ENCODE results near the gene PREX1.

PREX1 gene

DNA sequence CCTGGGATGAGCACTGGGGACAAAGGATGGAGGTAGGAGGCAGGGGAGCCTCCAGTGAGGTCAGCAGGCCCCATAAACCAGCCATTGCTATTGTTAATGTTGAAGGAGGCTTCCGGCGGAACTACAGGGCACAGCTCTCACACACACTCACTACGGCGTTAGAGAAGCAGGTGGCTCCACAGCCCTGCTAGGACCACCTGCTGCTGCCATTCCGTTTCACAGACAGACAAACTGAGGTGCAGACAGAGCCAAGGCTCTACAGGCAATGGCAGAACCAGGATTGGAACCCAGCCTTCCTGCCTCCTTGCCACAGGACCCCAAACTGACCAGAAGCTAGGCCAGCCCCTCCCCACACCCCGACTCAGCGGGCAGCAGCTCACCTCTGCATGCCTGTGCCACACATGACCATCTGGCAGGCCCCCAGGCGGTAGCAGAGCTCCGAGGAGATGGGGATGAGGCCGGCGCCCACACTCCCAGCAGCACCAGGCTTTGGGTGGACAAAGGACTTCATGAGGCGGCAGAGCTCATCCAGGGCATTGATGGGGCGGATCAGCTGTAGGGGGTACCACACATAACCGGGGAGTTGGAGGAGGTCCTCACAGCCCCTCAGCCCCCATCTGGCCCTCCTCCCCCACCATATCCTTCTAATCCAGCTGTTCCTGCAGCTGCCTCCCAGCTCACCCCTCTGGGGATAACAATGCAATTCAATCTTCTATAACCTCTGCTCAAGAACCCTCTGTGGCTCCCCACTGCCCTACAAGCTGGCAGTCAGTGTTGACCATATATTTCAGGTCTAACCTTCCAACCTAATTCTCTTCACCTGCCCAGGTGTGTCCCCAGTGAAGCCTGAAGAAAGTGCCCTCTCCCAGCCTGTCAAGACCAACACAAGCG is 198.5 kb downstream of the PREX1 start:
- DNase-seq = no peak

DNA sequence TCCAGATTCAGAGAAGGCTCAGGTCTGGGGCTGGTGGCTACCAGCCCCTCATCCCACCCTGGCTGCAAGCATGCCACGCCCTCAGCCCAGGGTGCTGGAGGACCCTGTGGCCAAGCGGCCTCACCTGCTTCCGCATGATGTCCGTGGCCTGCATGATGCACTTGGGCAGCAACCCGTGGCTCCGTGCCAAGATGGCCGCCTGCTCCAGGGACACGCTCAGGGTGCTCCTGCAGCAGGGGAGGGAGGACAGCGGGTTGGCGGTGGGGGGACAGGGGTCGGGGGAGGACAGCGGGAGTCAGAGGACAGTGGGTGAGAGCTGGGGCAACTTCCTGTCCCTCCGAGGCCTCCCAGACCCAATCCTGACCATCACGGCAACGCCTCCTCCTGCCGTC is 200.1 kb downstream of the PREX1 start:
- no peak for DNase-seq

GRCh38 chr20:48626938-48627736 is 200.7 kb downstream of the PREX1 start:
- DNase-seq = no peak

GRCh38 chr20:48626226-48626937 is 201.4 kb downstream of the PREX1 start:
- no peak for DNase-seq

DNA sequence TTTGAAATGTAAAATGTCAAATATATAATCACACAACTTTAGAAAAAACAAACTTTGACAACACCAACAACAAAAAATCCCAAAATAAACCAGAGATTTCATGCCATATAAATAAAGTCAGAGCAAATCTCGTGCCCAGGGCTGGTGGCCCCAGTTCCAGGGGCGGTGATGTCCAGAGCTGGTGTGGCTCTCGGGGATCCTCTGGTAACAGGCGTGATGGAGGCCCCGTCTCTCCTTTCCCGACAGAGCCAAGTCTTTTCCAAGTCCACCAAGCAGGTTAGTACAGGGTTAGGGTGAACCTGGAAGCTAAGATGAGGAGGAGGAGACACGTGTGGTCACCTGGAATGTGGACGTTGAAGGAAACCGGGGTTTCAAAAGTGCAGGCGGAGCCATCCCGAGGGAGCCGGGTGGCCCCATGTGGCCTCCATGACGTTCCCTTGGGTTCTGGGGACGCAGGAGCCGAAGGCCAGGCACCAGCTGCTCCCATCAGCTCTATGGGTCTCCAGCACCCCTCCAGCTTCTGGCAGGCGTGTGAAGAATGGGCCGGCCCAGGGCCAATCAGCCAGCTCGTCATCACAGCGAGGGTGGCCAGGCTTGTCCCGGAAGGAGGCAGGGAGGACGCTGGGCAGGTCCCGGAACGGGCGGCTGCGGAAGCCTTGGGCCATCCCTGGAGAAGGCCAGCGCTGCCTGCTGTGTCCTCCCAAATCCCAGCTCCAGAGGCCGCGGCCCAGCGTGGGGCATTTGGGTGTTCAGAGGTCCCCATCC is 202.5 kb downstream of the PREX1 start:
- no peak for DNase-seq

- DNase-seq = no peak
Measured at GRCh38 chr20:48624315-48625020, 203.3 kb downstream of the PREX1 start.

DNA sequence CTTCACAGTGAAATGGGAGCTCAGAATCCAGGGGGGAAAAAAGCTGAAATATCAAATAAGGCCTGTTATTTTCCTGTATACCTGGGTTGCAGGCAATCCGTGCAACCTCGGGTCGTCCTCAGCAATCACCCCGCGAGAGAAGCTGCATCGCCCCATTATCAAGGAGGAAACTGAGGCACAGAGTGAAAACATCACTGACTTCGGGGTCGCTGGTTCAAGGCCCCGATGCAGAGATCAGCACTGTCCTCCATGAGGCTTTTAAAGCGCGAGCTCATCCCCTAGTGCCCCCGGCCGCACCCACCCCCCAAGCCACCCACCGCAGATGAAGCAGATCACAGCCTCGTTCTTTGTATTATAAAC is 203.9 kb downstream of the PREX1 start:
- no peak for DNase-seq

GRCh38 chr20:48623176-48623905 is 204.5 kb downstream of the PREX1 start:
- no peak for DNase-seq

DNA sequence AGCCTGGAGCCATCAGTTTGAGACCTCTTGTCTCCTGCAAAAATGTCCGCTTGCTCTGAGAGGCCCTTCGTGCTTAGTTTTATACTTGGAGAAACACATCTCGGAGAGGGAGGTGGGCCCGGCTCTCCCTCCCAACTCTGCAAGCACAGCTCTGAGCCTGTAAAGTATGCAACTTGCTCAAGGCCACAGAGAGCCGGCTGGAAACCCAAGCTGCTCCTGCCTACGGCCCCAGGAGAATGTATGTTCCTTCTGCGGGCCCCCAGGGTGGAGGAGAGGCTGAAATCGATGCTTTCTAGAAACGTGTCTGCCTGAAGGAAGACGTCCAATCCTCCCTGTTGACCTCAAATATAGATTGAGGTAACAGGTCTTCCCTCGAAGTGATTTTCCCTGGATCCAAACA is 205.4 kb downstream of the PREX1 start:
- no peak for DNase-seq

DNA sequence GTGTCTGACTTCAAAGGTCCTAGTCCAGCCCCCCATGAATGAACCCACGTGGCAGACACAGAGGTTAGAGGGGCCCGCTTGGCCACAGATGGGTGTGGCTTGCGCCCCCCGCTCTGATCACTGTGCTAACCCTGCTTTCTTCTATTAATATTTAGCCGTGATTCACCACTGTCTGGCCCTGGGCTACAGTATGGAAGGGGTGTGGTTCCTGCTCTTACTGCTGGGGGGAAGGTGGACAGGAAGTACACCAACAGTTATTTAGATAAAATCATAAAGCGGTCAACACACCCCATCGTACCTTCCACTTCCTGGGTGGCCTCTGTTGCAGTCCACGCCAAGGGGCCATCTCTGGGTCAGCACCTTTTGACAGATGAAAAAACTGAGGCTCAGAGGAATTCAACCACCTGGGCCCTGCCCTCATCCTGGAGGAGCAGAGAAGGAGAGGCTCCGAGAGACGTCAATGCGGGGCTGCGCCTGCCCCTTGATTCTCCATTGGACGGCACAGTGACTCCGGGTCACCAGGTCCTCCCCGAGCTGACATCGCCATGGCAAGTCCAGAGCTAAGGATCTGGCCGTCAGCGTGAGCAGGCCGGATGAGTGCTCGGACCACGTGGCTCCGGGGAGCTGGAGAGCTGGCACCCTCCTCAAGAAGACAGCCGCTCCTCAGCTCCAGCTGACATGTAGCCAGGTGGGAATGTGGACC is 206.3 kb downstream of the PREX1 start:
- no peak for DNase-seq

DNA sequence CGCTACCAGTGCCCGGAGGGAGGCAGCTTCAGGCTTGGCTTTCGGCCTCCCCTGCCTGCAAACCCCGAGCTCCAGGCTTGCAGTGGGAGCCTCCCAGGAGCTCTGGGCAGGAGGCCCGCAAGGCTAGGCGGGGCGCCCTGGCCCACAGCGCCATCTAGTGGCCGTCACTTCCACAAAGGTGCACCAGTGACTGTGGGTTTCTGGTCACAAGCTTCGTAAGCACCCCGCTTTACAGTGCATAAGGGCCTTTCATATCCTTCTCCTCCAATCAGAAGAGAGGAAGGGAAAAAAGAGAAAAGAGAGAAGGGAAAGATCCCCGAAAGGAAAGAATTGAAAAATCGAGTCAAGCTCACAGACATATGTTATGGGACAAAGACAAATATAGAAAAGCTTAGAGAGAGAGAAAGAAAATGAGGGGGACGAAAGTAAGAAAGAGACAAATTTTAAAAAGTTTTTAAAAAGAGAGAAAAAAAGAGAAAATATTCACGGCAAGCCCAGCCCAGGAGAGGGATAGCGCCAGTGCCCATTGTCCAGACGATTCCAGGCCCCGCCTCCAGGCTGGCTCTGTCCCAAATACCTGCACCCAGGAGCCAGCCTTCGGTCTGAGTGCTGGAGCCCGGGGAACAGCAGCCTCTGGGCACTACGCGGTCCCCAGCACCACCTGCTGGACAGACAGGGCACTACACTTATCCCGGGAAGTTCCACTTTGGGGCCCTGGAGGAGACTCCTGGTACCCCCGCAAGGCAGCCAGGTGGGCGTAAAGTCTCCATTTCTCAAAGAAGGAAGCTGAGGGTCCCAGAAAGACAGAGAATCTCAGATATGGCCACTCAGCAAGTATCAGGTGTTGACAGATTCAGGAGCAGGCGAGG is 207.1 kb downstream of the PREX1 start:
- peak; percentile 83 for DNase-seq

DNA sequence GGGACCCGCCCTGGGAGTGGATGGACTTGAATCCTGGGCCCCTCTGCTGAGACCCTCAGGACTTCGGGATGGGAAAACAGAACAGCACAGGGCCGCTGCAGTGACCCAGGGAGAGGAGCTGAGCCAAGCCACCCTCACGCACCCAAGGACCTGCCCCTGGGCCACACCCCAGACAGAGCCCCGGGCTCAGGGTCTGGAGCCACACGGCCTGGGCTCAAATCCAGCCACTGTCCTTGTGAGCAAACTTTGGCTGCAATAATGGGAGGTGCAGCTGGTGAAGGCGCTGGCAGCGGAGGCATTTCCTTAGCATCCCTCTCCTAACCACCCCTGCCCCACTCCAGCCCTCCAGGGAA is 207.7 kb downstream of the PREX1 start:
- no peak for DNase-seq

GRCh38 chr20:48619126-48620101 is 208.4 kb downstream of the PREX1 start:
- peak; percentile 75 for DNase-seq

DNA sequence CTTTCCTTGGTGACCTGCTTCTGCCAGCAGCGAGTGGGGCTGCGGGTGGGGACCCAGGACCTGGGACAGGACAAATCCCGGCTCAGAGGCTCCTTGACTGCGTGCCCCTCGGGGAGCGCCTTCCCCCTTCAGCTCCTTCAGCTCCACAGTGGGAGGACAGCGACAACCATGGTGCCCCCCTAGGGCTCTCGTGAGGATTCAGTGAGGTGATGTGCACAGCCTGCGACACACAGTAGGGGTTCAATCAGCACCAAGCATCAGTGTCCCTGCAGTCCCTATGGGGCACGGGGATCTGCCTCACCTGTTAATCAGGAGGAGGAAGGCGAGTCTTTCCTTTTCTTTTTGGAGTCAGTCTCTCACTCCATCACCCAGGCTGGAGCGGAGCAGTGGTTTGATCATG is 209.2 kb downstream of the PREX1 start:
- DNase-seq = no peak

DNA sequence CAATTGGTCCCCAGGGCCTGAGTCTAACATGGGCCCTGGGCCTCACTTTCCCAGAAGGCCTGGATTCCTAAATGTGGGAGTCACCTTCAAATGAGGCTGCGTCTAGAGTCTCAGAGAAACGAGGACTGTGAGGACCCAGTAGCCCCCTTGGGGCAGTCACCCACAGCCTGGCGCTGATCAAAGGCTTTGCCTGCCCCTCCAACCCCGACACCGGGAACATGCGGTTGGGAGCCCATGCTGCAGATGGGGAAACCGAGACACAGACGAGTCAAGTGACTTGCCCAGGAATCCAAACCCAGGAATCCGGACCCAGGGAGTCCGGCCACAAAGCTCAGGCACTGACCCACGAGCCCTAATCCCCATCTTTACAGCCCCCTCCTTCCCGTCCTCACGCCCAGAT is 209.7 kb downstream of the PREX1 start:
- DNase-seq = no peak

DNA sequence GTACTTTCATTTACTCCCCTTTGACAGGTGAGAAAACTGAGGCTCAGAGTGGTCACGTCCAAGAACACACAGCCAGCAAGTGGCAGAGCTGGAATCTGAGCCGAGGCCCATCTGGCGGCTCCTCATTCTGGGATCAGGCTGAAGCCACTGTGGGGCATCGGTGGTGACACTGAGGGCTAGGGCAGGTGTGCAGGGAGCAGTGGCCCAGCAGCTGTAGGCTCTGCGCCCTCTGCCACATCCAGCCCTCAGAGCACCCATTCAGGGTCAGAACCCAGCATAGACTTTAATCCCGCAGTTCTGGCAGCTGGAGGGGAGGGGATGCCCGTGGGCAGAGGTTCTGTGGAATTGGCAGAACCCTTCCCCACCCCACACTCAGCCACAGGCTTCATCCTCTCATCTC is 210.3 kb downstream of the PREX1 start:
- DNase-seq = no peak

GRCh38 chr20:48616481-48616880 is 211.3 kb downstream of the PREX1 start:
- no peak for DNase-seq

DNA sequence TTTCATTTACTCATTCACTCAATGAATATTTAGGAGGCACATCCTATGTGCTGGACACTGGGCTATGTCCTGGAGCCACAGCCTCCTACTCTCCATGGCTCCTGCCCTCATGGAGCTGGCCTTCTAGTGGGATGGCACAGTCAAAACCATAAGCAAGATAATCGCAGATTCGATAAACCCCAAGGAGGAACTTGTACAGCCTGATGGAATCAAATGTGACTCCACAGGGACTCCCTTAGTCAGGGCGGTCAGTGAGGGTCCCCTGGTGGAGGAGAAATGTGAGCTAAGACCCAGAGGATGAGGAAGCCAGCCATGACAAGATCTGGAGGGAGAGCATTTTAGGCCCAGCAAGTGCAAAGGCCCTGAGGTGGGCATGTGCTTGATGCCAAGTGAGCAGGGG is 211.9 kb downstream of the PREX1 start:
- DNase-seq = no peak
